PC-9 (cell line): ENCODE measurements around the gene SLC12A3. TPM values are rescaled to one million over a fixed set of nuclear protein-coding genes. Genes with fewer than 3 reads are reported as not detected.

Experiments used
- Bru-seq: library from RNA; stranded (reverse); fragments of 400-500 nt; gene quantifications from one replicate; lab custom pipeline; 2021; lab: Mats Ljungman, UMichigan
- BruChase-seq, 2 experiments: library from RNA; stranded (reverse); fragments of 400-500 nt; gene quantifications; one replicate each; lab custom pipeline; 2021; lab: Mats Ljungman, UMichigan
- BruUV-seq: library from RNA; stranded (reverse); fragments of 400-500 nt; replicated peaks from 2 replicates; lab custom pipeline; 2021; lab: Mats Ljungman, UMichigan
- CTCF ChIA-PET: fragments of 300-600 bp; sonication (Branson Sonifier 250); formaldehyde crosslinking; loops from one replicate; lab custom pipeline; 2022; ENCODE audit warnings: antibody characterized with exemption; lab: Charles Lee
- POLR2A ChIA-PET: fragments of 300-600 bp; sonication (Branson Sonifier 250); formaldehyde crosslinking; loops from one replicate; lab custom pipeline; 2022; ENCODE audit warnings: antibody characterized with exemption; ENCODE audit not compliant: unreplicated experiment; lab: Charles Lee
- DNase-seq, 2 experiments: peaks; one replicate each; pipeline versions ENCODE4 v3.0.0 to v3.0.0-alpha.2; 2015 to 2022; ENCODE audit warnings: mixed read lengths in 1 of 2
- H2AFZ ChIP-seq: fragments of 200-600 bp; sonication (generic); 2 replicates; pipeline ENCODE4 v1.8.1; 2017; ENCODE audit warnings: antibody characterized with exemption
- H3F3A ChIP-seq: fragments of 200-600 bp; sonication (generic); 2 replicates; pipeline ENCODE4 v1.8.1; 2017; ENCODE audit warnings: antibody characterized with exemption, mild to moderate bottlenecking, low read depth; ENCODE audit not compliant: insufficient read depth
- H3K27ac ChIP-seq: fragments of 200-600 bp; sonication (generic); 2 replicates; pipeline ENCODE4 v1.6.1; 2016; ENCODE audit warnings: mixed run types
- H3K27me3 ChIP-seq: fragments of 200-600 bp; sonication (generic); 2 replicates; pipeline ENCODE4 v1.6.1; 2016; ENCODE audit warnings: low read depth, mixed run types; ENCODE audit not compliant: insufficient read depth
- H3K36me3 ChIP-seq: fragments of 200-600 bp; sonication (generic); 2 replicates; pipeline ENCODE4 v1.6.1; 2016; ENCODE audit warnings: low read depth, mixed run types
- H3K4me1 ChIP-seq: fragments of 200-600 bp; sonication (generic); replicated peaks from 2 replicates; pipeline ENCODE4 v1.6.1; 2016; ENCODE audit warnings: mixed run types; ENCODE audit not compliant: insufficient read depth
- H3K4me2 ChIP-seq: fragments of 200-600 bp; sonication (generic); 2 replicates; pipeline ENCODE4 v1.6.1; 2017; ENCODE audit warnings: mixed run types
- H3K4me3 ChIP-seq: fragments of 200-600 bp; sonication (generic); 2 replicates; pipeline ENCODE4 v1.6.1; 2016; ENCODE audit warnings: mixed run types
- H3K79me2 ChIP-seq: fragments of 200-600 bp; sonication (generic); 2 replicates; pipeline ENCODE4 v1.6.1; 2017; ENCODE audit warnings: low read depth, mixed run types
- H3K9me2 ChIP-seq: fragments of 200-600 bp; sonication (generic); 2 replicates; pipeline ENCODE4 v1.8.1; 2017; ENCODE audit warnings: mild to moderate bottlenecking; ENCODE audit not compliant: insufficient read depth
- H3K9me3 ChIP-seq: fragments of 200-600 bp; sonication (generic); 2 replicates; pipeline ENCODE4 v1.8.1; 2016; ENCODE audit warnings: low read depth; ENCODE audit not compliant: insufficient read depth
- H4K20me1 ChIP-seq: fragments of 200-600 bp; sonication (generic); 2 replicates; pipeline ENCODE4 v1.8.1; 2017; ENCODE audit not compliant: insufficient read depth
- CTCF ChIP-seq: fragments of 200-600 bp; sonication (generic); conservative IDR thresholded peaks from 2 replicates; pipeline ENCODE4 v1.6.1; 2017; ENCODE audit warnings: mixed run types, antibody characterized with exemption, mild to moderate bottlenecking, moderate library complexity
- EZH2 ChIP-seq: fragments of 200-600 bp; sonication (generic); IDR thresholded peaks from 2 replicates; pipeline ENCODE4 v1.8.0; 2017; ENCODE audit warnings: antibody characterized with exemption, low read depth
- intact Hi-C: fragments of 100-400 bp; cut with micrococcal nuclease; formaldehyde crosslinking; loops from one replicate; pipeline ENCODE4 v1.10.0; 2022; ENCODE audit not compliant: unreplicated experiment
- long read RNA-seq: library from polyadenylated mRNA; stranded (forward); transcript quantifications from one replicate; pipeline ENCODE4 v2.0.0, GENCODE V29; 2022
- total RNA-seq: library from RNA; stranded (reverse); gene quantifications from 2 replicates; pipeline ENCODE4 v1.2.3, GENCODE V29; 2021

Gene SLC12A3
- total RNA-seq: 0.26 and 0.70 TPM in 2 replicates
- Bru-seq, nascent RNA: percentile 5 among the genes with signal in this experiment
- BruChase-seq, experiment 1, labeled RNA remaining after a 2-hour chase: percentile 7 among the genes with signal in this experiment
- percentile 10 among the genes with signal in this experiment for BruChase-seq, experiment 2, labeled RNA remaining after a 6-hour chase
- long read RNA-seq: 0 reads

GRCh38 chr16:56864960-56865359 is at the start of gene SLC12A3:
TSS of gene SLC12A3 (plus strand) at chr16:56865207. CDS start at chr16:56865236, 29 bp downstream.
- Histone ChIP-seq H3K4me3 (no peak within 1 kb of the TSS), H3K27me3 (no peaks in the 10 kb centered on the region), H2AFZ (no peak within 1 kb of the TSS), H3F3A (peaks cover 9% of the 10 kb centered on the region; the same call in 1 of the 2 replicates), H3K4me1 (peaks cover 26% of the 10 kb centered on the region), H4K20me1 (no peaks in the 10 kb centered on the region), H3K79me2 (no peaks in the 10 kb centered on the region), H3K36me3 (no peaks in the 10 kb centered on the region), H3K9me2 (no peaks in the 10 kb centered on the region), H3K9me3 (no peaks in the 10 kb centered on the region), H3K4me2 (no peak within 1 kb of the TSS), H3K27ac (no peak within 1 kb of the TSS)
- no peak for DNase-seq
- TF ChIP-seq EZH2 (no peak), CTCF (no peak)
- no TSS peak for BruUV-seq
- intact Hi-C loops: no loop called here
- CTCF ChIA-PET: interaction anchor here (0.6 kb wide), 1 partner anchor 73 kb away, joined by 5 read pairs; no protein-coding TSS in a partner anchor
- POLR2A ChIA-PET: no interaction called here

- TF ChIP-seq EZH2: no peak
- TF ChIP-seq CTCF: no peak
- Histone ChIP-seq H3K4me3 (no peak overlapping the region), H2AFZ (no peak overlapping the region), H3K4me2 (no peak overlapping the region), H3K9me3 (no peaks in the 10 kb centered on the region), H3K36me3 (0 out of 2 replicates have a peak, but pooled peaks cover 8% of the 10 kb centered on the region), H3K4me1 (peaks cover 20% of the 10 kb centered on the region), H3F3A (peaks cover 9% of the 10 kb centered on the region; the same call in 1 of the 2 replicates), H3K79me2 (0 out of 2 replicates have a peak, but pooled peaks cover 8% of the 10 kb centered on the region), H3K9me2 (no peaks in the 10 kb centered on the region), H3K27ac (no peak overlapping the region), H4K20me1 (no peaks in the 10 kb centered on the region), H3K27me3 (no peaks in the 10 kb centered on the region)
- DNase-seq: no peak
- ChIA-PET POLR2A (interaction anchor here (0.6 to 0.8 kb wide), 2 partner anchors 8 to 45 kb away, joined by 3 to 6 read pairs; no protein-coding TSS in a partner anchor), CTCF (interaction anchor here (0.6 kb wide), 1 partner anchor 119 kb away, joined by 18 read pairs; no protein-coding TSS in a partner anchor)
- intact Hi-C loops: loop anchor here (2.0 kb wide), 1 partner anchor 45 kb away; no protein-coding TSS in a partner anchor
- BruUV-seq: no TSS peak
These were observed 49.3 kb upstream of the SLC12A3 start for GRCh38 chr16:56815721-56816120.

GRCh38 chr16:56817056-56817455 is 48.0 kb upstream of the SLC12A3 start:
- BruUV-seq: no TSS peak
- H3K36me3 ChIP-seq: 0 out of 2 replicates have a peak, but pooled peaks cover 8% of the 10 kb centered on the region
- H3K4me1 ChIP-seq: peaks cover 15% of the 10 kb centered on the region
- ChIA-PET POLR2A (no interaction called here), CTCF (no interaction called here)
- no peak for DNase-seq
- TF ChIP-seq CTCF (no peak), EZH2 (no peak)
- H4K20me1 ChIP-seq: no peaks in the 10 kb centered on the region
- no peaks in the 10 kb centered on the region for H3K27me3 ChIP-seq
- H3K79me2 ChIP-seq: 0 out of 2 replicates have a peak, but pooled peaks cover 8% of the 10 kb centered on the region
- peaks cover 9% of the 10 kb centered on the region; the same call in 1 of the 2 replicates for H3F3A ChIP-seq
- no peak overlapping the region for H3K27ac ChIP-seq
- H3K9me2 ChIP-seq: no peaks in the 10 kb centered on the region
- H3K4me3 ChIP-seq: no peak overlapping the region
- H3K4me2 ChIP-seq: no peak overlapping the region
- no peaks in the 10 kb centered on the region for H3K9me3 ChIP-seq
- intact Hi-C loops: no loop called here
- no peak overlapping the region for H2AFZ ChIP-seq
